Endothelial cell of hepatic sinusoid (primary cell): Measurements from ENCODE around the gene RNF151.

ENCODE experiments used
- in situ Hi-C: cut with HindIII; loops from 2 replicates; pipeline ENCODE4 v1.10.0; 2017; ENCODE audit warnings: low sequenced_read_pairs

RNF151 gene

GRCh38 chr16:1976216-1976520 is 9.5 kb downstream of the RNF151 start:
- in situ Hi-C loops = no loop called here

GRCh38 chr16:1976951-1977874 is 10.6 kb downstream of the RNF151 start:
- in situ Hi-C loops = no loop called here

GRCh38 chr16:1977875-1978268 is 11.2 kb downstream of the RNF151 start:
- in situ Hi-C loops = no loop called here

GRCh38 chr16:1978476-1979120 is 11.9 kb downstream of the RNF151 start:
- in situ Hi-C loops = no loop called here

- in situ Hi-C loops = no loop called here
Measured at GRCh38 chr16:1979271-1980029, 12.8 kb downstream of the RNF151 start.

GRCh38 chr16:1980030-1980769 is 13.5 kb downstream of the RNF151 start:
- in situ Hi-C loops = no loop called here

GRCh38 chr16:1980770-1981087 is 14.1 kb downstream of the RNF151 start:
- in situ Hi-C loops = no loop called here

- in situ Hi-C loops = no loop called here
Measured at GRCh38 chr16:1981398-1981836, 14.8 kb downstream of the RNF151 start, which contains the start of gene NOXO1. Gene NOXO1 (minus strand): TSS chr16:1981469. CDS start chr16:1981179, 290 bp downstream.

GRCh38 chr16:1982013-1982433 is 15.4 kb downstream of the RNF151 start:
- in situ Hi-C loops = no loop called here

GRCh38 chr16:1982991-1983543 is 16.4 kb downstream of the RNF151 start:
- in situ Hi-C loops = no loop called here

- in situ Hi-C loops = no loop called here
Measured at GRCh38 chr16:1983544-1984346, 17.1 kb downstream of the RNF151 start, which contains the start of gene GFER. Gene GFER (plus strand): TSS chr16:1984193. CDS start chr16:1984219, 26 bp downstream.

- in situ Hi-C loops = no loop called here
Measured at GRCh38 chr16:1984347-1985225, 17.9 kb downstream of the RNF151 start.

- in situ Hi-C loops = no loop called here
Measured at GRCh38 chr16:1985466-1986150, 19.0 kb downstream of the RNF151 start.

- in situ Hi-C loops = no loop called here
Measured at GRCh38 chr16:1987198-1987597, 20.5 kb downstream of the RNF151 start.

GRCh38 chr16:1989209-1990100 is 22.8 kb downstream of the RNF151 start, which contains the start of gene SYNGR3:
Gene SYNGR3 (plus strand): TSS chr16:1989970. CDS start chr16:1990103, 133 bp downstream.
- in situ Hi-C loops = no loop called here

GRCh38 chr16:1990101-1990350 is 23.4 kb downstream of the RNF151 start:
- in situ Hi-C loops = no loop called here
